DOHH2 (cell line): Measurements from ENCODE around the gene HSBP1.

Source experiments
- CTCF ChIP-seq: fragments of 200-600 bp; sonication (generic); IDR thresholded peaks from one replicate; pipeline ENCODE4 v1.5.1; 2014; ENCODE audit warnings: antibody characterized with exemption, mild to moderate bottlenecking, low read depth, low read length; ENCODE audit not compliant: poor library complexity, severe bottlenecking
- EZH2phosphoT487 ChIP-seq: fragments of 200-600 bp; sonication (generic); IDR thresholded peaks from 2 replicates; pipeline ENCODE4 v1.6.1; 2017; ENCODE audit warnings: borderline replicate concordance, mild to moderate bottlenecking, antibody characterized with exemption, low read length, moderate library complexity, mixed read lengths

DNA sequence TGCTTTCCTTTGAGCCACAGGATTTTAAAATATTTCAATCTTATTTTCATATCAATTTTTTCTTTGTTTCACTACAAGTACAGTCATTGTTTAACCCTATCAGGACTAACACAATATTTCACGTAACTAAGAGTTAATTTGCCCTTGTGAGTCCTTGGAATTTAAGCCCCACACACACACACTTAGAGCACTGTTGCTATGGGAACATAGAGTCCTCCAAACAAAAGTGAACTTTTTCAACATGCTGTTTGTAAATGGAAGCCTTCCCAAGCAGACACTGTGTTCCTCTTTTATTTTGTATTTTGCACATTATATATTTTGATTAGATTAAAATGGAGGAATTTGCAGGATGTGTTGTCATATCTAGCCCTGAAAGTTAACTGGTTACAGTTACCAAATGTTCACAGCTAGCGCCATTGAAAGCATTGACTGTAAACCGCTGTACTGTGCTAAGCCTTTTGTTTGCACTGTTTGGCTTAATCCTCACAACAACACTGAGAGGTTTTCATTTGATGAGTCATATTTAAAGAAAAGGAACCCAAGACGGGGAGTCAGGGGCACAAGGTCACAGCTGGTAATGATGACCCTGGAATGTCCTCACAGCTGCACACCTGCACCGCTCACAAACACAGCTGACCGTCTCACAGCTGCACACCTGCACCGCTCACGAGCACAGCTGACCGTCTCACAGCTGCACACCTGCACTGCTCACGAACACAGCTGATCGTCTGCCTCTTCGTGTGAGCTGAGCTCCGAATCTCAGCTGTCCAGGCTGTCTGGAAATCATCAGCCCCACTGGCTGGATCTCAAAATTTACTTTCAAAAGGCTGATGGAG is 6.3 kb downstream of the HSBP1 start:
- TF ChIP-seq CTCF (no peak), EZH2phosphoT487 (no peak)
